Activated CD8-positive, alpha-beta memory T cell treated with anti-CD3 and anti-CD28 coated beads, Interleukin-2, amount 50 U/mL, for 48 hours (primary cell): ENCODE data around the gene PRLHR.

ENCODE experiments used
- DNase-seq: peaks from one replicate; pipeline ENCODE4 v3.0.0-alpha.2; 2020

The PRLHR gene

DNA sequence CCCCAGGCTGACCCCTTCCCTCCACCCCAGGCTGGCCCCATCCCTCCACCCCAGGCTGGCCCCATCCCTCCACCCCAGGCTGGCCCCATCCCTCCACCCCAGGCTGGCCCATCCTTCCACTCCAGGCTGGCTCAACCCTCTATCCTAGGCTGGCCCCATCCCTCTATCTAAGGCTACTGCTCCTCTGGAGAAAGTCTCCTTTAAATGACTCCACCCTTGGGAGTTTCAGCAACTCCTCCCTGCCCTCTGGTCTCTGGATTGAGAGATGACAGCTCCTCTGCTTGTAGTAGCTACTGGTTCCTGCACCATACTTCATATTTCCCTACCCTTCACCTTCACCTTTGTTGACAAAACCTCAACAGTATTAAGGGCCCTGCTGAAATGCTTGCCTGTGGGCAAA, 8.5 kb downstream of the PRLHR start:
- no peak for DNase-seq

DNA sequence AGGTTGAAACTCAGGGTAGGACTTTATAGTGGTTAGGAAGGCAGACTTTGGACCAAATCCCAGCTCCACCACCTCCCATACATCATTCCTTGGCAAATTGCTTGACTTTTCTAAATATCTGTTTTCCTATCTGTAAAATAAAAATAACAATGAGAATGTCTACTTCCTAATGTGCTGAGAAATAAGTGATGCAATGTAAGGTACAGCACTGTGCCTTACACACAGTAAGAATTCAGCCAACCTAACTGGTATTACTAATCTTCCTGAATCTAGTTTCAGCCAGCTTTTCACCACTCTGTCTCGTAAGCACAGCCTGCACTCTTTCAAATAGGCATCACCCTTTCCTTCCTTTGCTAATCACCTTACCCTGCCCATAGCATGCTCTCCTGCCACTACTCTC, 9.7 kb downstream of the PRLHR start:
- no peak for DNase-seq

DNA sequence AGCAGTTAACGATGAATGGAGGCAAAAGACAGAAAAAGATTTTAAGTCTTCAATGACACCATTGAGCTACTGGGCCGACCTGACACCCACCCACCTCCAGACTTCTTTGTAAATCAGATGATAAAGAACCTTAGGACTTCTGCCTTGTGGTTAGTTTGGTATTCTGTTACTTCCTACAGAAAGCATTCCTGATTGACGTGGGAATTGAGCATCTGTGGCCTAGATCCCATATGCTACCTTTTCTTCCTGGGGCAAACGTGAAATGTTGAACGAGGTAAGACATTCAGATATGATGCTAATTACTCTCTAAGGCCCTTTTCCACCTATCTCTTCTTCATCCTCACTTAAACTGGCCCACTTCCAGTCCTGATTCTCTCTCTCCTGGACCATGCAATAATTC, 10.2 kb downstream of the PRLHR start:
- DNase-seq: no peak

DNA sequence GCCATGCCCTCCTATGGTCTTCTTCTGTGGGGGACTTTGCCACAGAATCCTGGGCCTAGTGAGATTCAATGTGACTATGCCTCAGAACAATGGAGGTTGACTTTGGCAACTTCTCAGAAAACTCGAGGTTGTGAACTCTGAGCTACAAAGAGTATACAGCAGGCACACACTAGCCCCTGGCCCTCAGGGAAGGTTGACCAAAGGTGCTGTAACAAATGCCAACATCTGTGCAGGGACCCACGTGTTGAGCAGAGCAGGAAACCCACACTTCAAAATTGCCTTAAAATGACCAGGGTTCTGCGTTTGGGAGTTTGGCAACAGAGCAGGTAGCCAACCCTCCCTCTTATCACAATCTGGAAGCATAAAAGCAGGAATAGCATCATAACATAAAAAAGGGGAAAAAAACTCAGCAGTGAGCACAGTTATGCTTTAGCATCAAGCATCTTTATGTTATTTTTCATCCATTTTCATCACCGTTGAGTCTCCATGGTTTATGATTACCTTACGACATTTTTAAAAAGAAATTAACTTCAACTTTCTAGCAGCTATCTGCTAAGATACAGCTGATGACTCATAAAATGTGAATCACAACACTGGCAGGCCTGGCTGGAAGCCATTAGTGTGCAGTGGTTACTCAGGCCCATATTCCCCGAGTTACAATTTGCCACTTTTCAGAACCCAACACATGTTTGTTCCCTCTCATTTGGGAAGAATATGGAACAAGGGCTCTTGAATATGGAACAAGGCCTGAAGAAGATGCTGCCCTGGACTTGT, 11.1 kb downstream of the PRLHR start:
- DNase-seq: no peak

DNA sequence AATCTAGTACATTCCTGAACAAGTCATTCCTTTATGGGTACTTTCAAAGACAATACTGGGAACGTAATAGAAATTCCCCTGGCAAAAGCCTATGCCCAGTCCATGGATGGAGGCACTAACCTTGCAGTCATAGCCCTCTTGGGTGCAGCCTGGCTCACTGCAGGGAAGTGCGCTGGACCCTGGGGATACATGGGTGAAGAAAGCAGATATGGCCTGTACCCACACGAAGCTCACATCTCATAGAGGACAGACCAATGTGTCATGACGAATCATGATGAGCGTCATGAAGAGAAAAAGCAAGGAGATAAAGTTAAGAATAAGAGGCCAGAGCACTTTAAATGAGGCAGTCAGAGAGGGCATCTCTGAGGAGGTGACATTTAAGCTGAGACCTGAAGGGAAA, 11.8 kb downstream of the PRLHR start:
- no peak for DNase-seq

DNA sequence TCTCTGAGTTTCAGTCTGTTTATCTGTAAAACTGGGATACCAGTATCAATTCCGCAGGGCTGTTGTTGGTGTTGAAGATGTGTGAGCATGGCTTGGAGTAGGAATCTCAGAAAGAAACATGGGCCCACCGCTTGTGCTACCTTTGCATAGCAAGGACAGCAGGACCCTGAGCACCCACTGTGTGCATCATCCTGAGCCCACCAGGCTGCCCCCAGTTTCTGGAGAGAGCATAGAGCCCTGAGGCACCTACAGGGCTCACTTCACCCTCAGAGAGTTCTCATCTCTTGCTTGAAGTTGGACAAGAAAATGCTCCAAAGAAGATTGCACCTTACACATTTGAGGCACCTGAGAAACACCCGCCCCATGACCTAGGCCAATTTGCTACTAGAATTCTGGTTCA, 12.9 kb downstream of the PRLHR start:
- no peak for DNase-seq

DNA sequence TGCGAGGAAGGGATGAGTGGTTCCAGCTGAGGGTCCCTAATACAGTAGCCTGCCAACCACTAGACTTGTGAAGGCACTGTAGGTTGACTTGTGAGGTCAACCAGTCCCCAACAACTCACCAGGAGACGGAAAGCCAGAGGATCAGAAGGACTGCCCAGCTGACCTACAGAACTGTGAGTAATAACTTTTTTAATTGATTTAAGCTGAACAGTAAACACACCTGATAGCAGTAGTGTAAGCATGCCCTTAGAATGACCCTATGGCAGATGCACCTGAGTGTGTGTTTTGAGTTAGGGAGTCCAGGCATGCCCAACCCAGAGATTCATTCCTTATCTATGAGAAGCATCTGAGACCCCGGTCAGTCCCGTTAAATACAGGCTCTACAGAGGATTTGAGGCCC, 14.1 kb downstream of the PRLHR start:
- DNase-seq: no peak

DNA sequence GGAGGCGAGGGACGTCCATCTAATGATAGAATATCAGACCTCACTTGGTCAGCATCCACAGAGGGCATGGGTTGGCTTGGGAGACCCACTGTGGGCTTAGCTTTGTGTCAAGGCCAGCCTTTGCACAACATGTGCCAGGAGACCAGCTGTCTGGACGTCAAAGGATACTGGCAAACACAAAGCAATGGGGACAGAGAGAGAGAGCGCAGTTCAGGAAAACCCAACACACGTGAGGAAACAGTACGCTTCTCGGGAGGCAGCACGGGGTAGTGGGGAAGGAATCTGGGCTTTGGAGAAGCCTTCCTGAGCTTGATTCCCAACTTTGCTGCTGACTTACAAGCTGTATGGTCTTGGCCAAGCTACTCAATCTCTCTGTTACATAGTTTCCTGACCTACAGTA, 14.7 kb downstream of the PRLHR start:
- no peak for DNase-seq

DNA sequence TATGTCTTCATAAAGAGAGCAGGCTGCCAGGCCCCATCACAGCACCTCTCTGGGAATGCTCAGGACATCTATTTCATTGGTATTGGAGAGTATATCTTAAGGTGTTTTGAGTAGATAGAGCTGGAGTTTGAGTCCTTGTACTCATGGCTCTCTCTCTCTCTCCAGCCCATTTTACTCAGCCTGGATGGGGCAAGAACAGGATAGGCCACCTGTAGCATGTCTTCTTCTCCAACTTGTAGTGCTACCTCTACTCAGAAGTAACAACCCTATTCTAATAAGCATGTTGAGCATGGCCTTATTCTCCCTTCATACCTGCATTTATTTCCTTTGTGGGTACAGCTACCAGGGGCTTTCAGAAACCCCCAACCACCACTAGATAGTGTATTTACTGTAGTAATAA, 21.9 kb downstream of the PRLHR start:
- DNase-seq: no peak

DNA sequence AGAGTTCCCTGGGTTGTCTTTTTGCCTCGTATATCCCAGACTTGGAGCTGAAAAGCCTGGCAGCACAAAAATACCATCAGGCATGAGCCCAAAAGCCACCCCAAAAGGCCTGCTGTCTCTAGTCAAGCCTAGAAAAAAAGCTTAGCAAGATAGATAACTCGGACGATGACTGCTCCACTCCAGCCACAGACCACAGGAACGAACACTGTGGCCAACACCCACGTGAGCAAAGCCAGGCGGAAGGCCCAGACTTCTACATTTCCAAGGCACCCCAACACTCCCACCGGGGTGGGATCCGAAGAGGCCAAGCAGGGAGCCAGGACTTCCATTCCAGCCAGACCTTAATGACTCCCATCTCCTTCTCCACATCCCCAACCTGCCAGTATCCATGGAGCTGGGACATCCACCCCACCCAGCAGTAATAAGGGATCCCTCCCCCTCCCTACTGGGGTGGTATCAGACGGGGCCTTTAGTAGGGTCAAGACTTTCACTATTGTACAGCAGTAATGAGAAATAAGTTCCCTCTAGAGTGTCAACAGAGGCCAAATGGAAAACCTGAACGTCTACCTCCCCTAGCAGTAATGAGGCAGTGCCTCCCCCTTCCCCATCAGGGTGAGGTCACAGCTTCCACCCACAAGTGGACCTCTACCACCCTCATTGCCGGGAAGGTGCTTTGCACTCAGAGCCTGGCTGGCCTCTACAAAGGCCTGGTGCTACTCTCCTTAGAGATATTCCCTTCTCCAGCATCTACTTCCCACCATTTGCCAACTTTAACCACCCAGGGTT, 23.0 kb downstream of the PRLHR start:
- no peak for DNase-seq

DNA sequence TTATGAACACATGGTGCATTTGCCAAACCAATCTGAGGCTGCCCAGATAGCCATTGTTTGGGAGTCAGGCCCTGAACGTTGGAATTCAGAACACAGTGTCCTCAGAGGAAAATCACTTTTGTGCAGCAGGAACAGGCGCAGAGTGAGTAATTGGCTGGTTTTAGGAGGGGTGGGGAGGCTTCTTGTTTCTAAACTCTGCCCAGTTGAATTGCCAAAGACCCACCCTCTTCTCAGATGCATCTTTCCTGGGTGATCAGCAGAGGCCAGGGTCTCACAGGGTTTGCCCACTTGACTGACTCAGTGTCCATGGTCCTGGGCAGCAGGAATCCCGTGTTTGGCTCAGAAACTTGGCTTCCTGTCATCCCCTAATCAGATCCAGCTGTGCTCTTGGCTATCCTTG, 24.3 kb downstream of the PRLHR start:
- DNase-seq: no peak

DNA sequence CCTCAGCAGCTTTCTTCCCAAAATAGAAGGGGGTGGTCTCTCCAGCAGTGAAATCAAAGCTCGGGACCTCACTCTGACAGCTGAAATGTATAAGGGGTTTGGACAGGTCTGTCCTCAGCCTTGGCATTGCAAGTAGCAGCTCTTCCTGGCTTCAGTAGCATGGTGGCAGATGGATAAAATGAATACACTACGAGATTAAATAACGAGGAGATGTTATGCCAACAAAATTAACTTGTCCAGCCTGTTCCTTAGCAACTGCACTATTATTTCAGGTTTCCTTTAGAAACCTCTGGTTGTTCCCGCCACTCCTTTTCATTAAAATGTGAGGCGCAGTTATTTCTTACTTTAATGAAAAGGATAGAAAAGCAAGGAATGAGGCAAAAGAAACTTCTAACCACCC, 24.9 kb downstream of the PRLHR start:
- no peak for DNase-seq

DNA sequence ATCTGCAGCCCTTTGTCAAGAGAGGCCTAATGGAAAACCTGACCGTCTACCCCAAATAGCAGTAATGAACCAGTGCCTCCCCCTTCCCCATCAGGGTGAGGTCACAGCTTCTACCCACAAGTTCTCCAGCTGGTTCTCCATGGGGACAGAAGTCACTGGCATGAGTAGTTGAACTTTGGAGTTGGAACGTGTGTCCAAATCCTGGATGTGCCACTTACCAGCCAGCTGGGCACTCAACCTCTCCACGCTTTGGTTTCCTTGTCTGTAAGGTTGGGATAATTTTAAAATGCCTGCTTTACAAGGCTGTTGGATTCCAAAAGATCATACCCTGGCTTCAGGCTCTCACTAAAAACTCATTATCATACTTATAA, 25.6 kb downstream of the PRLHR start:
- no peak for DNase-seq

DNA sequence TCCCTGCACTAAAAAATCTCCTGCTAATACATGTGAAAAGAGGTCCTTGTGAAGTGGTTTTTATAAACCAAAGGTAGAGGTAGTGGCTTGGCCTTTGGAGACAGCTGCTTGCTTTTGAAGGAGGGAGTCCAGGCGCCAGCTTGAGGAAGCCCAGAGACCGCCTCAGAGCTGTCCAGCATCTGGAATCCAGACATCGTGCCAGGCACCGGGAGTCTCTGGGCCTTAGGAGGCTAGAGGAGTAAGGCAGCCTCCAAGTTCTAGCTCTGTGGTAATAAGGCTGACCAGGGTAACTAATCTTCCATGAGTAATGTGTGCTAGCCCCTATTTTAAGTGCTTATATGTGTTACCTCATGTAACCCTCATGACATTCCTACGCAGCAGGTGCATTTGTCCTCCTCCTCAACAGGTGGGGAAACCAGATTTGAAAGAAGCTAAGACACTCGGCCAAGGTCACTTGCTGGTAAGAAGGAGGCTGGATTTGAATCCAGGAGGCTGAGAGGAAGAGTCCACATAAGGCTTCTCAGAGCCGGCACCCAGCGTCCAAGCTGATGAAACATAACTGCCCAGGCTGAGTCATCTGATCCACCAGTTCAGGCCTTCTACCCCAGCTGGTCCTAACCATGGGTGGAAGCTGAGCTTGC, 26.1 kb downstream of the PRLHR start:
- no peak for DNase-seq

DNA sequence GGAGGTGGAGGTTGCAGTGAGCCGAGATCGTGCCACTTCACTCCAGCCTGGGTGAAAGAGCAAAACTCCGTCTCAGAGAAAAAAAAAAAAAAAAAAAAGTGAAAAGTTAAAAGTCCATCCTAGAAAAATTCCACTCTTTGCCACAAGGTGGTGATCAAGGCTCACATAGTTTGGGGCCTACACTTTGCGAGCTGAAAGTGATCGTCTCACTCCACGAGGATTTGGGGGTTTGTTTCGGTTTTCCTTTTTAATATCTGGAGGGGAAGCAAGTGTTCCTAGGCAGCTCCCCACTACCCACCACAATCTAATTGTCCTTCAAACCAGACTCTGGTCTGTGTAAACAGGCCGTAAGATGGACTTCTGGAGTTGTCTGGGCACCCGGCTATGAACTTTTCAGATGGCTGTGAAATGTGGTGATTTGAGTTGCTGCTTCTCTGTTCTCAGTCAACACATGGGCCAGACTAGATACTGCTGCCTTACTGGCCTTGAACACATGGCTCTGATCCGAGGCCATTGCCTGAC, 27.1 kb downstream of the PRLHR start:
- no peak for DNase-seq

DNA sequence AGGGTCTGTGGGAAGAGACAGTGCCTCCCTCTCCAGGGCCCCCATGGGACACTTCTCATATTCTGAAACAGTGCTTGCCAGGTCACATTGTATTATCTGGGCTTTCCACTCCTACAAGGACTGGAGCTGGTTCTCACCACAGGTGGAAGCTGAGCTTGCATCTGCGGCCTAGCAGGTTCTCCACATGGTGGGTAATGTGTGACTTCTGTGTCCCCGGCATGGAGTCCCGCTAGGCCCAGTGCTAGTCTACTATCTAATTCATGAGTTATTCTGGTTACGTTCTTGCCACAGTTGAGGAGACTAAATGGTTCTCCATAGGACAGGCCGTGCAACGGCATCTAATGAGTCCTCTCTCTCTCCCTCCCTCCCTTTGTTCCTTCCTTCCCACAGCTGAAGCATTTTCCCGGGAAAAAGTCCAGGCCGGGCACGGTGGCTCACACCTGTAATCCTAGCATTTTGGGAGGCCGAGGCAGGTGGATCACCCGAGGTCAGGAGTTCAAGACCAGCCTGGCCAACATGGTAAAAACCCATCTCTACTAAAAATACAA, 27.7 kb downstream of the PRLHR start:
- DNase-seq: no peak

DNA sequence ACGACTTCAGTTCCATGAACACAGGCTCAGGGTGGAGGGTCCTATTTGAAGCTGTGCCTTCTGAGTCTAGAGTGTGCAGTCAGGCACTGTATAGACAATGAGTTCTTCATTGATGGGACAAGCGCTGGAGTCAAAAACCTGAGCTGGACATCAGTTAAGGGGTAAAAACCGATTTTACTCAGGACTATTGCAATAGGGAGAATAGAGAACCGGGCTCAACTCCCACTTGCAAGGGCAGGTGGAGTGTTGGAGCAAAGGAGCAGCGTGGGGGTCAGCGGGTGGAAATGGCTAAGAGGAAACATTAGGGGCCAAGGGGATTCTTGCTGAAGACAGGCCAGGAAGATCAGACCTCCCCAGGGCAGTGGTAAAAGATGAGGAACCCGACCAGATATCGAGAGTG, 28.5 kb downstream of the PRLHR start:
- no peak for DNase-seq

DNA sequence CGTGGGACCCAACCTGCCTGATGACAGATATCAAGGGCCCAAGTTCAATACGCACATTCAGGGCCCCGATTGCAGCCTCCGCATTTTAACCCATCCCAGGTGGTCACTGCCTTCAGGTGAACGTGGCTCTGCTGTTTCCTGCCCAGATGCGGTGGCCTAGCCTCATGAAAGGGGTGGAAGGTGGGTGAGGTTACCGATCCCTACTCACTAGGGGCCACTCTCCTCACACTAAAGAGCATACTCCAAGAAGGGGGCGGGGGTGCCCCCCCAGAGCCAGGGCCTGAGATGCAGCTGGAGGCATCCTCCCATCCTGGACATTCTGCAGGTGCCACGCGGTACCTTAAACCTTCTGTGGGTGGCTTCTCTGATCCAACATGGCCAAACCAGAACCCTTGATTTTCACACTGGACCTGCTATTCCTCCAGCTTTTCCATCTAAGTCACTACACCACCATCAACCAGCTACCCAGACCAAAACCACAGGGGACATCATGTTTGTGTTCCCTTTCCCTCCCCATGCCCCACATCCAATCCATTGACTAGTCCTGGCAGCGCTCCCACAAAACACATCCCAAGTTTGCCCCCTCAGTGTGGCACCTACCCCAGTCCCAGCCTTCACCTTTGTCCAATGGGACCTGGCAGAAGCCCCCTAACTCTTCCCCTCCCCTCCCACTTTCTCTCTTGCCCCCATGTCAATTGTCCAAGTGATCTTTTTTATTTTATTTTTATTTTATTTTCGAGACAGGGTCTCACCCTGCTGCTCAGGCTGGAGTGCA, 30.0 kb downstream of the PRLHR start:
- no peak for DNase-seq

DNA sequence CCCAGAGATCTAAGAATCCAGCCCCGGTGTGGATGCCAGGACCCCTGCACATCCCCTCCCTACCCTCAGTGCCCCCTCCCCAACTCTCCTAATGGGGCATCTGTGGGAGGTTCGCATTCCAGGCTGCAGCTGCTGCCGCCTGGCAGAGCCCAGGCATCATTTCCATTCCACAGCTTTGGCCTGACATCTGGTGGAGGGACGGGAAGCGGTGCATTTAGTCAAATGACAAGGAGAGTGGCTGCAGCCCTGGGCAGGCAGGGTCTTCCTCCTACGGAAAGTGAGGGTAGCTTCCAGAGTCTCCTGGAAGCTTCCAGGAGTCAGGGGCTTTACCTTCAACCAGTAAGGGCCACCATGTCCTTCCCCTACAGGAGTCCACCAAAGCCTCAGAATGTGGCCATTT, 30.8 kb downstream of the PRLHR start:
- no peak for DNase-seq

DNA sequence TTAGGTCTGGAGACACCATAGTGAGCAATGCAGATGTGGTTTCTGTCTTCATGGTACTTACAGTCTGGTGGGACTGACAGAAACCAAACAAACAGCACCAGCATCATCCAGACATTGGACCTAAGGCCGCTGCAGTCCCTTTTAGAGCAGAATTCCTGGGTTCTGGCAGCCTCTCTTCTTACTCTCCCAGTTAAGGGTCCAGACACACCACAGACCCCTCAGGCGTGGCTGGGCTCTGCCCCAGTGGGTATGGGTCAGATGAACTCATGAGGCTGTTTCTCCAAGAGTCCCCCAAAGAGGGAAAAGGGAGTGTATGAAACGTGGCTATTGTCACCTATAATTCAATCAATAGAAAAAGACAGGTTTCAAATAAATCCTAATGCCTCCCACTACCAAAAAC, 31.3 kb downstream of the PRLHR start:
- no peak for DNase-seq

DNA sequence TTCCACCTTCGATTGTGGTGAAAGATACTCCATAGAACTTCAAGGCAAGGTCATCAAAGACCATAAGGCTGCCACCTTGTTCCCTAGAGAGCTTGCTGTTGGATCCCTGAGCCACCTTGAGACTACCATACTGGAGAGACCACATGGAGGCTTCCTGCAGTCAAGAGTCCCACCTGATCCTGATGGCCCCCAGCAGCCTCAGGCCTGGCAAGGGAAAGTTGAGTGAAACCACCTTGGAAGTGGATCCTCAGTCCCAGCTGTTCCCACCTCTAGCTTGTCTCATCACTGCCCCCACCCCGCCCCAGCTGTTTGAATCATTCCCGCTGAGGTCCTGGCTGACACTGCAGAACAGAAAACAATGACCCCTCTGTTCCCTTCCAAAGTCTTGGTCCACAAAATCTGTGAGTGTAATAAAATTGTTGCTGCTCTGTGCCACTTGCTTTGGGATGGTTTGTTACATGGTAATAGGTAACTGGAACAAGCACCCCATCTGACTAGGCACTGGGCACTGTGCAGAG, 32.0 kb downstream of the PRLHR start:
- DNase-seq: no peak

DNA sequence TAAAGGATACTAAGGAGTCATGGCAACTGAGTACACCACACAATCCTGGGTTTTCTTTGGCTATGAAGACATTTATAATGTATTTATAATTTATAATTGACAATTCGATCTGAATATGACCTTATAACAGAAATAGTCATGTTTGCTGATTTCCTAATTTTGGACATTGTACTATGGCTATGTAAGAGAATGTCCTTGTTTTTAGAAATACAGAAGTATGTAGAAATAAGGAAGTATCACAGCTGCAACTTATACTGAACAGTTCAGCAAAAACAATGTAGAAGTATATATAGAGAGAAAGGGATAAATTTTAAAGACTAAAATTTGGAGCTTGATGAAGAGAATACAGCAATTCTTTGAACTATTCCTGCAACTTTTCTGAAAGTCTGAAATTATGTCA, 32.6 kb downstream of the PRLHR start:
- no peak for DNase-seq

DNA sequence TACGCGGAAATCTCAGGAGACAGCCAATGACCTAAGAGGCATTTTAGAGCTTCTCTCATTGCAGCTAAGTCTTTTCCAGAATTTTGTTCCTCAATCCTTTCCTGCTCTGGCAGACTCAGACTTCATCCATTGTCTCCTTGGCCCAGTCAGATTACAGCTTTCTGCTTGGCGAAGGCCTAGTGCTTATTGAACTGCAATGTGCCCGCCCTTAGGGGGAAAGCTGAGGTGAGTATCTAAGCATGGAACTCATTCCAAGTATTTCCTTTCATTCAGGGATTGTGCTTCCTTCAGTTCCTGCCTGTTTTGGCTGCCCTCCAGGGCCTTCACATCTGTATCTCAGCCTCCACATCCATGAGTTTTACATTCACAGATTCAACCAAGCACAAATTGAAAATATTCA, 37.5 kb downstream of the PRLHR start:
- DNase-seq: no peak
